ENCODE data around the gene ADGB. TPM values are rescaled to one million over a fixed set of nuclear protein-coding genes. Genes with fewer than 3 reads are reported as not detected.

The ADGB gene
- total and polyA plus RNA-seq, 4 donors: 1.4 to 9.7 (median 5.5) TPM

DNA sequence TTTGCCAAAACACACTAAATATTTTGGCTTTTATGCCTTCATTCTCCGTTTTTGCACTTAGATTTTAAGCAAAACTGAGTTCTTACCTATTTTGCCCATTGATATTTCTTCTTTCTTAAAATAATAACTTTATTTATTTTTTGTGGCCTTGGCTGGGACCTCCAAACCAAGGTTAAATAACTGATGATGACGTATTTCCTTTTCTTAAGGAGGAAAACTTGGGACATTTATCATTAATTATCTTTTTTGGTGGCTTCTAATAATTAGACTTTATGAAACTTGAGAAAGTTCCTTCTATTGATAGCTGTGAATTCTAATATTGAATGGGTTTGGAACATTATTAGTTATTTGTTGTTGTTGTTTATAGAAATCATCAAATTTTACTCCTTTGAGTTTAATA is 154.5 kb downstream of the ADGB start:
- no peaks in the 10 kb centered on the region for H3K4me1 ChIP-seq (ENCODE audit: control insufficient read depth in 5 of 5, insufficient read depth in 5 of 5, low read length in 5 of 5)
- no peaks in the 10 kb centered on the region for H3K27me3 ChIP-seq (ENCODE audit: control insufficient read depth in 3 of 3, insufficient read depth in 3 of 3, low read length in 2 of 3)
- WGBS, 2 donors: 75 to 87% methylated on average over 2 of the region's 2 CpGs
- ATAC-seq (ENCODE audit: insufficient read depth, low FRiP score): no peak
- H3K27ac ChIP-seq (ENCODE audit: low read depth in 1 of 2, low read length in 1 of 2): no peak overlapping the region
- H3K9me3 ChIP-seq (ENCODE audit: control insufficient read depth in 4 of 4, insufficient read depth in 3 of 4, low read length in 3 of 4): no peaks in the 10 kb centered on the region
- no peak overlapping the region for H3K9ac ChIP-seq (ENCODE audit: insufficient read depth in 1 of 2, low read length in 2 of 2)
- TF ChIP-seq, protein P1, sequence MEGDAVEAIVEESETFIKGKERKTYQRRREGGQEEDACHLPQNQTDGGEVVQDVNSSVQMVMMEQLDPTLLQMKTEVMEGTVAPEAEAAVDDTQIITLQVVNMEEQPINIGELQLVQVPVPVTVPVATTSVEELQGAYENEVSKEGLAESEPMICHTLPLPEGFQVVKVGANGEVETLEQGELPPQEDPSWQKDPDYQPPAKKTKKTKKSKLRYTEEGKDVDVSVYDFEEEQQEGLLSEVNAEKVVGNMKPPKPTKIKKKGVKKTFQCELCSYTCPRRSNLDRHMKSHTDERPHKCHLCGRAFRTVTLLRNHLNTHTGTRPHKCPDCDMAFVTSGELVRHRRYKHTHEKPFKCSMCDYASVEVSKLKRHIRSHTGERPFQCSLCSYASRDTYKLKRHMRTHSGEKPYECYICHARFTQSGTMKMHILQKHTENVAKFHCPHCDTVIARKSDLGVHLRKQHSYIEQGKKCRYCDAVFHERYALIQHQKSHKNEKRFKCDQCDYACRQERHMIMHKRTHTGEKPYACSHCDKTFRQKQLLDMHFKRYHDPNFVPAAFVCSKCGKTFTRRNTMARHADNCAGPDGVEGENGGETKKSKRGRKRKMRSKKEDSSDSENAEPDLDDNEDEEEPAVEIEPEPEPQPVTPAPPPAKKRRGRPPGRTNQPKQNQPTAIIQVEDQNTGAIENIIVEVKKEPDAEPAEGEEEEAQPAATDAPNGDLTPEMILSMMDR (IDR thresholded peaks at IDR 0.05; ENCODE audit: control extremely low read depth, extremely low read depth): no peak
- H3K4me3 ChIP-seq: no peak overlapping the region
- no peak for DNase-seq
- no peaks in the 10 kb centered on the region for H3K36me3 ChIP-seq (ENCODE audit: control insufficient read depth in 4 of 4, insufficient read depth in 4 of 4, low read length in 4 of 4)

DNA sequence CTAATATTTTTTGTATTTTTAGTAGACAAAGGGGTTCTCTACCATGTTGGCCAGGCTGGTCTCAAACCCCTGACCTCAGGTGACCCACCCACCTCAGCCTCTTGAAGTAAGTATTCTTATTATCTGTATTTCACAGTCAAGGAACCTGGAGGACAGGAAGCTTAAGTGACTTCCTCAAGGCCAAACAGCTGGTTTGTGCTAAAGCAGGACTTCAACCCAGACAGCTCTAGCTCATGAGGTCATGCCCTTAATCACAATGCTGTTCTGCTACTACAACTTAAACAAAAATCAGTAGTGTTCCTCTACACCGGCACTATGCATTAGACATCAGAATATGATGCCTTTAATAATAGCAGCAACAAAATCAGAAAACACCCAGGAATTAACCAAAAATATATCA is 168.9 kb downstream of the ADGB start:
- no peaks in the 10 kb centered on the region for H3K36me3 ChIP-seq (ENCODE audit: control insufficient read depth in 4 of 4, insufficient read depth in 4 of 4, low read length in 4 of 4)

DNA sequence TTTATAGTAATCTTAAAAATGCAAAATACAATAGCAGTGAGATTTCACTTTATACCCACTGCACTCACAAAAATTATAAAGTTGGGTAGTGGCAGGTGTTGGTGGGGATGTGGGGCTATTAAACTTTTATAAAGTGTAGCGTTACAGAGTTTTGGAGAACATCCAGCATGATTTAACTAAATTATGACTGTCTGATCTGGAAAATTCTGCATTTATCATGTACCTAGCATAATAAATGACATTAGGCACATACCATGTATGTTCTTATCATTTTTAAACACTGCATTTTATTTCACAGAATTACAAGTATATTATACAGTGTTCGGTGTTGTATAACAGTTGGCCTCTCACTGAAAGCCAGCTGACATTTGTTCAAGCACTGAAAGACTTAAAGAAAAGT is 169.9 kb downstream of the ADGB start:
- Histone ChIP-seq H3K27me3 (ENCODE audit: control insufficient read depth in 3 of 3, insufficient read depth in 3 of 3, low read length in 2 of 3) (no peaks in the 10 kb centered on the region), H3K9ac (ENCODE audit: insufficient read depth in 1 of 2, low read length in 2 of 2) (no peak overlapping the region), H3K4me3 (no peak overlapping the region), H3K36me3 (ENCODE audit: control insufficient read depth in 4 of 4, insufficient read depth in 4 of 4, low read length in 4 of 4) (no peaks in the 10 kb centered on the region), H3K4me1 (ENCODE audit: control insufficient read depth in 5 of 5, insufficient read depth in 5 of 5, low read length in 5 of 5) (peaks cover 0 to 3% (median 0%) of the 10 kb centered on the region in 5 donors), H3K9me3 (ENCODE audit: control insufficient read depth in 4 of 4, insufficient read depth in 3 of 4, low read length in 3 of 4) (peaks cover 0 to 2% (median 0%) of the 10 kb centered on the region in 4 donors), H3K27ac (ENCODE audit: low read depth in 1 of 2, low read length in 1 of 2) (no peak overlapping the region)
- DNase-seq (no peak), ATAC-seq (ENCODE audit: insufficient read depth, low FRiP score) (no peak)
- 89 to 94% methylated on average over 2 of the region's 2 CpGs for WGBS, 2 donors
- TF ChIP-seq, protein P1 (IDR thresholded peaks at IDR 0.05; ENCODE audit: control extremely low read depth, extremely low read depth): no peak

More for the DNA sequence above, 168.9 kb downstream of the ADGB start:
- Histone ChIP-seq H3K27me3 (ENCODE audit: control insufficient read depth in 3 of 3, insufficient read depth in 3 of 3, low read length in 2 of 3) (no peaks in the 10 kb centered on the region), H3K4me3 (no peak overlapping the region), H3K9ac (ENCODE audit: insufficient read depth in 1 of 2, low read length in 2 of 2) (no peak overlapping the region), H3K27ac (ENCODE audit: low read depth in 1 of 2, low read length in 1 of 2) (no peak overlapping the region), H3K4me1 (ENCODE audit: control insufficient read depth in 5 of 5, insufficient read depth in 5 of 5, low read length in 5 of 5) (peaks cover 0 to 3% (median 0%) of the 10 kb centered on the region in 5 donors), H3K9me3 (ENCODE audit: control insufficient read depth in 4 of 4, insufficient read depth in 3 of 4, low read length in 3 of 4) (peaks cover 0 to 2% (median 0%) of the 10 kb centered on the region in 4 donors)
- no peak for ATAC-seq (ENCODE audit: insufficient read depth, low FRiP score)
- TF ChIP-seq, protein P1 (IDR thresholded peaks at IDR 0.05; ENCODE audit: control extremely low read depth, extremely low read depth): no peak
- 39 to 55% methylated on average over 1 of the region's 1 CpG for WGBS, 2 donors
- DNase-seq: peak in 1 of 3 donors; percentile 1
